ENCODE results near the gene TSPO.

The TSPO gene

GRCh38 chr22:43197271-43197941, 46.0 kb downstream of the TSPO start:
- Histone ChIP-seq H3K9ac (ENCODE audit: low read length in 2 of 2) (no peak overlapping the region), H3K9me3 (ENCODE audit: control insufficient read depth in 2 of 2, low read length in 2 of 2) (no peaks in the 10 kb centered on the region), H3K36me3 (ENCODE audit: control insufficient read depth in 2 of 2, insufficient read depth in 2 of 2, low read length in 2 of 2) (no peaks in the 10 kb centered on the region), H3K4me3 (ENCODE audit: low read length in 2 of 2) (no peak overlapping the region), H3K27ac (ENCODE audit: low read length) (no peak overlapping the region), H3K4me1 (ENCODE audit: control insufficient read depth, insufficient read depth, low read length) (no peaks in the 10 kb centered on the region), H3K27me3 (ENCODE audit: control insufficient read depth in 1 of 2, insufficient read depth in 2 of 2, low read length in 2 of 2) (peaks cover 0 to 2% of the 10 kb centered on the region in 2 donors)

GRCh38 chr22:43198126-43198525, 46.8 kb downstream of the TSPO start:
- no peaks in the 10 kb centered on the region for H3K36me3 ChIP-seq (ENCODE audit: control insufficient read depth in 2 of 2, insufficient read depth in 2 of 2, low read length in 2 of 2)
- H3K4me1 ChIP-seq (ENCODE audit: control insufficient read depth, insufficient read depth, low read length), result no peaks in the 10 kb centered on the region
- H3K4me3 ChIP-seq (ENCODE audit: low read length in 2 of 2), result no peak overlapping the region

GRCh38 chr22:43198936-43199335, 47.6 kb downstream of the TSPO start:
- Histone ChIP-seq H3K27ac (ENCODE audit: low read length) (no peak overlapping the region), H3K27me3 (ENCODE audit: control insufficient read depth in 1 of 2, insufficient read depth in 2 of 2, low read length in 2 of 2) (peaks cover 0 to 2% of the 10 kb centered on the region in 2 donors), H3K9ac (ENCODE audit: low read length in 2 of 2) (no peak overlapping the region), H3K4me3 (ENCODE audit: low read length in 2 of 2) (no peak overlapping the region), H3K36me3 (ENCODE audit: control insufficient read depth in 2 of 2, insufficient read depth in 2 of 2, low read length in 2 of 2) (peaks cover 0 to 2% of the 10 kb centered on the region in 2 donors), H3K9me3 (ENCODE audit: control insufficient read depth in 2 of 2, low read length in 2 of 2) (no peaks in the 10 kb centered on the region), H3K4me1 (ENCODE audit: control insufficient read depth, insufficient read depth, low read length) (no peaks in the 10 kb centered on the region)

More at GRCh38 chr22:43198126-43198525, 46.8 kb downstream of the TSPO start:
- Histone ChIP-seq H3K9me3 (ENCODE audit: control insufficient read depth in 2 of 2, low read length in 2 of 2) (no peaks in the 10 kb centered on the region), H3K27me3 (ENCODE audit: control insufficient read depth in 1 of 2, insufficient read depth in 2 of 2, low read length in 2 of 2) (peaks cover 0 to 2% of the 10 kb centered on the region in 2 donors), H3K9ac (ENCODE audit: low read length in 2 of 2) (no peak overlapping the region), H3K27ac (ENCODE audit: low read length) (no peak overlapping the region)

GRCh38 chr22:43199541-43199940, 48.2 kb downstream of the TSPO start:
- Histone ChIP-seq H3K9me3 (ENCODE audit: control insufficient read depth in 2 of 2, low read length in 2 of 2) (no peaks in the 10 kb centered on the region), H3K36me3 (ENCODE audit: control insufficient read depth in 2 of 2, insufficient read depth in 2 of 2, low read length in 2 of 2) (peaks cover 0 to 2% of the 10 kb centered on the region in 2 donors)

GRCh38 chr22:43200031-43200430, 48.7 kb downstream of the TSPO start:
- Histone ChIP-seq H3K27me3 (ENCODE audit: control insufficient read depth in 1 of 2, insufficient read depth in 2 of 2, low read length in 2 of 2) (peaks cover 0 to 2% of the 10 kb centered on the region in 2 donors), H3K36me3 (ENCODE audit: control insufficient read depth in 2 of 2, insufficient read depth in 2 of 2, low read length in 2 of 2) (peaks cover 0 to 2% of the 10 kb centered on the region in 2 donors), H3K4me3 (ENCODE audit: low read length in 2 of 2) (no peak overlapping the region), H3K27ac (ENCODE audit: low read length) (no peak overlapping the region), H3K9ac (ENCODE audit: low read length in 2 of 2) (no peak overlapping the region), H3K4me1 (ENCODE audit: control insufficient read depth, insufficient read depth, low read length) (no peaks in the 10 kb centered on the region), H3K9me3 (ENCODE audit: control insufficient read depth in 2 of 2, low read length in 2 of 2) (no peaks in the 10 kb centered on the region)

More at GRCh38 chr22:43199541-43199940, 48.2 kb downstream of the TSPO start:
- Histone ChIP-seq H3K27me3 (ENCODE audit: control insufficient read depth in 1 of 2, insufficient read depth in 2 of 2, low read length in 2 of 2) (peaks cover 0 to 2% of the 10 kb centered on the region in 2 donors), H3K4me1 (ENCODE audit: control insufficient read depth, insufficient read depth, low read length) (no peaks in the 10 kb centered on the region), H3K4me3 (ENCODE audit: low read length in 2 of 2) (no peak overlapping the region), H3K9ac (ENCODE audit: low read length in 2 of 2) (no peak overlapping the region), H3K27ac (ENCODE audit: low read length) (no peak overlapping the region)

- Histone ChIP-seq H3K4me3 (ENCODE audit: low read length in 2 of 2) (no peak overlapping the region), H3K4me1 (ENCODE audit: control insufficient read depth, insufficient read depth, low read length) (no peaks in the 10 kb centered on the region), H3K9ac (ENCODE audit: low read length in 2 of 2) (no peak overlapping the region), H3K27me3 (ENCODE audit: control insufficient read depth in 1 of 2, insufficient read depth in 2 of 2, low read length in 2 of 2) (peaks cover 0 to 2% of the 10 kb centered on the region in 2 donors), H3K9me3 (ENCODE audit: control insufficient read depth in 2 of 2, low read length in 2 of 2) (no peaks in the 10 kb centered on the region), H3K36me3 (ENCODE audit: control insufficient read depth in 2 of 2, insufficient read depth in 2 of 2, low read length in 2 of 2) (peaks cover 0 to 2% of the 10 kb centered on the region in 2 donors), H3K27ac (ENCODE audit: low read length) (no peak overlapping the region)
These were observed 49.2 kb downstream of the TSPO start for GRCh38 chr22:43200555-43200954.

- Histone ChIP-seq H3K4me3 (ENCODE audit: low read length in 2 of 2) (no peak overlapping the region), H3K9ac (ENCODE audit: low read length in 2 of 2) (no peak overlapping the region), H3K4me1 (ENCODE audit: control insufficient read depth, insufficient read depth, low read length) (no peaks in the 10 kb centered on the region), H3K27ac (ENCODE audit: low read length) (no peak overlapping the region), H3K27me3 (ENCODE audit: control insufficient read depth in 1 of 2, insufficient read depth in 2 of 2, low read length in 2 of 2) (peaks cover 0 to 2% of the 10 kb centered on the region in 2 donors), H3K9me3 (ENCODE audit: control insufficient read depth in 2 of 2, low read length in 2 of 2) (no peaks in the 10 kb centered on the region), H3K36me3 (ENCODE audit: control insufficient read depth in 2 of 2, insufficient read depth in 2 of 2, low read length in 2 of 2) (peaks cover 0 to 2% of the 10 kb centered on the region in 2 donors)
These were observed 50.3 kb downstream of the TSPO start for GRCh38 chr22:43201486-43202219.

- H3K9me3 ChIP-seq (ENCODE audit: control insufficient read depth in 2 of 2, low read length in 2 of 2), result no peaks in the 10 kb centered on the region
- no peaks in the 10 kb centered on the region for H3K4me1 ChIP-seq (ENCODE audit: control insufficient read depth, insufficient read depth, low read length)
- no peak overlapping the region for H3K4me3 ChIP-seq (ENCODE audit: low read length in 2 of 2)
- H3K27ac ChIP-seq (ENCODE audit: low read length), result no peak overlapping the region
- peaks cover 0 to 2% of the 10 kb centered on the region in 2 donors for H3K27me3 ChIP-seq (ENCODE audit: control insufficient read depth in 1 of 2, insufficient read depth in 2 of 2, low read length in 2 of 2)
- no peak overlapping the region for H3K9ac ChIP-seq (ENCODE audit: low read length in 2 of 2)
- peaks cover 0 to 2% of the 10 kb centered on the region in 2 donors for H3K36me3 ChIP-seq (ENCODE audit: control insufficient read depth in 2 of 2, insufficient read depth in 2 of 2, low read length in 2 of 2)
These were observed 51.0 kb downstream of the TSPO start for GRCh38 chr22:43202326-43202725.

- Histone ChIP-seq H3K27me3 (ENCODE audit: control insufficient read depth in 1 of 2, insufficient read depth in 2 of 2, low read length in 2 of 2) (no peaks in the 10 kb centered on the region), H3K9ac (ENCODE audit: low read length in 2 of 2) (no peak overlapping the region), H3K36me3 (ENCODE audit: control insufficient read depth in 2 of 2, insufficient read depth in 2 of 2, low read length in 2 of 2) (peaks cover 0 to 2% of the 10 kb centered on the region in 2 donors), H3K27ac (ENCODE audit: low read length) (no peak overlapping the region), H3K9me3 (ENCODE audit: control insufficient read depth in 2 of 2, low read length in 2 of 2) (no peaks in the 10 kb centered on the region), H3K4me3 (ENCODE audit: low read length in 2 of 2) (no peak overlapping the region), H3K4me1 (ENCODE audit: control insufficient read depth, insufficient read depth, low read length) (no peaks in the 10 kb centered on the region)
These were observed 51.5 kb downstream of the TSPO start for GRCh38 chr22:43202756-43203410.

GRCh38 chr22:43203471-43203981, 52.2 kb downstream of the TSPO start:
- Histone ChIP-seq H3K4me1 (ENCODE audit: control insufficient read depth, insufficient read depth, low read length) (no peaks in the 10 kb centered on the region), H3K9me3 (ENCODE audit: control insufficient read depth in 2 of 2, low read length in 2 of 2) (no peaks in the 10 kb centered on the region), H3K9ac (ENCODE audit: low read length in 2 of 2) (no peak overlapping the region), H3K4me3 (ENCODE audit: low read length in 2 of 2) (no peak overlapping the region), H3K27ac (ENCODE audit: low read length) (no peak overlapping the region), H3K27me3 (ENCODE audit: control insufficient read depth in 1 of 2, insufficient read depth in 2 of 2, low read length in 2 of 2) (no peaks in the 10 kb centered on the region), H3K36me3 (ENCODE audit: control insufficient read depth in 2 of 2, insufficient read depth in 2 of 2, low read length in 2 of 2) (peaks cover 0 to 7% of the 10 kb centered on the region in 2 donors)

All from stomach smooth muscle (tissue), 2 donors.